Thoracic aorta (tissue), 2 donors: ENCODE measurements around the gene MBTPS1. TPM values are rescaled to one million over a fixed set of nuclear protein-coding genes. Genes with fewer than 3 reads are reported as not detected.

ENCODE experiments used
- ATAC-seq: fragments of 150-250 bp; one replicate; pipeline ENCODE4 v1.8.0; 2017; ENCODE audit warnings: low read depth; ENCODE audit not compliant: insufficient number of reproducible peaks, low FRiP score
- DNase-seq: peaks from one replicate; pipeline ENCODE4 v3.0.0-alpha.2; 2020; ENCODE audit warnings: low spot score
- H3K27ac ChIP-seq, 2 donors: fragments of 200-600 bp; sonication (generic); 1 replicate in 1 of 2; 2 replicates in 1 of 2; pipeline ENCODE4 v1.5.1; 2016; ENCODE audit warnings: mild to moderate bottlenecking in 2 of 2, moderate library complexity in 2 of 2
- H3K27me3 ChIP-seq: fragments of 200-600 bp; sonication (generic); replicated peaks from 2 replicates; pipeline ENCODE4 v1.6.0; 2016; ENCODE audit warnings: mild to moderate bottlenecking; ENCODE audit not compliant: insufficient read depth
- H3K36me3 ChIP-seq: fragments of 200-600 bp; sonication (generic); one replicate; pipeline ENCODE4 v1.5.1; 2016
- H3K4me1 ChIP-seq, 2 donors: fragments of 200-600 bp; sonication (generic); 1 replicate in 1 of 2; 2 replicates in 1 of 2; pipeline versions ENCODE4 v1.5.1 to v1.6.0; 2016; ENCODE audit warnings: low read depth in 2 of 2, mild to moderate bottlenecking in 1 of 2; ENCODE audit not compliant: control insufficient read depth in 1 of 2
- H3K4me3 ChIP-seq: fragments of 200-600 bp; sonication (generic); 2 replicates; pipeline ENCODE4 v1.5.1; 2016; ENCODE audit warnings: mild to moderate bottlenecking
- H3K9me3 ChIP-seq: fragments of 200-600 bp; sonication (generic); 2 replicates; pipeline ENCODE4 v1.5.1; 2016
- CTCF ChIP-seq: fragments of 200-600 bp; sonication (generic); IDR thresholded peaks from one replicate; pipeline ENCODE4 v1.5.1; 2019; ENCODE audit warnings: antibody characterized with exemption
- total RNA-seq, 2 donors: library from RNA; depleted of rRNA; stranded (reverse); fragments of >200 nt; gene quantifications; one replicate each; pipeline versions ENCODE4 v1.1.0 to v1.2.3, GENCODE V29; 2016

Gene MBTPS1
- total RNA-seq, 2 donors from 2014 or later = 91.9 to 98.2 TPM

- no peak for TF ChIP-seq CTCF
- no peak for DNase-seq
- Histone ChIP-seq H3K27ac (no peak overlapping the region), H3K4me1 (no peaks in the 10 kb centered on the region), H3K9me3 (no peaks in the 10 kb centered on the region), H3K27me3 (no peaks in the 10 kb centered on the region), H3K4me3 (no peak overlapping the region), H3K36me3 (no peaks in the 10 kb centered on the region)
- ATAC-seq = no peak
Measured at GRCh38 chr16:84007965-84008364, 108.8 kb downstream of the MBTPS1 start.

GRCh38 chr16:84007520-84007919 lies 109.2 kb downstream of the MBTPS1 start:
- ATAC-seq (no peak), DNase-seq (no peak)
- no peaks in the 10 kb centered on the region for H3K36me3 ChIP-seq
- H3K27me3 ChIP-seq = no peaks in the 10 kb centered on the region
- no peak for TF ChIP-seq CTCF
- no peaks in the 10 kb centered on the region for H3K4me1 ChIP-seq
- no peak overlapping the region for H3K27ac ChIP-seq
- H3K9me3 ChIP-seq = no peaks in the 10 kb centered on the region
- no peak overlapping the region for H3K4me3 ChIP-seq

GRCh38 chr16:84005391-84005790 lies 111.4 kb downstream of the MBTPS1 start:
- TF ChIP-seq CTCF = no peak
- Histone ChIP-seq H3K9me3 (no peaks in the 10 kb centered on the region), H3K4me3 (no peak overlapping the region), H3K27ac (no peak overlapping the region), H3K4me1 (no peaks in the 10 kb centered on the region), H3K36me3 (no peaks in the 10 kb centered on the region), H3K27me3 (no peaks in the 10 kb centered on the region)
- DNase-seq (no peak), ATAC-seq (no peak)

- Histone ChIP-seq H3K9me3 (no peaks in the 10 kb centered on the region), H3K27ac (no peak overlapping the region), H3K27me3 (no peaks in the 10 kb centered on the region), H3K4me3 (no peak overlapping the region), H3K36me3 (no peaks in the 10 kb centered on the region), H3K4me1 (no peaks in the 10 kb centered on the region)
- no peak for TF ChIP-seq CTCF
- DNase-seq (no peak), ATAC-seq (no peak)
Measured at GRCh38 chr16:84004442-84004841, 112.3 kb downstream of the MBTPS1 start.

Other genes with a start within 250 kb of the MBTPS1 start
- 10 to 100 TPM; 14.1 to 23.6 TPM for gene MLYCD, start 217.8 kb downstream of the MBTPS1 start, total RNA-seq
- gene OSGIN1, start 163.7 kb downstream of the MBTPS1 start, total RNA-seq = 10 to 100 TPM in 1 of 2 donors, 1 to 10 TPM in 1; 3.7 to 16.2 TPM
- not detected for gene NECAB2, start 148.7 kb downstream of the MBTPS1 start, total RNA-seq
- not detected for gene SLC38A8, start 74.1 kb downstream of the MBTPS1 start, total RNA-seq
- gene HSDL1, start 28.2 kb upstream of the MBTPS1 start, total RNA-seq = 10 to 100 TPM in 1 of 2 donors, 1 to 10 TPM in 1; 7.2 to 14.4 TPM
- not detected for gene DNAAF1, start 28.4 kb upstream of the MBTPS1 start, total RNA-seq
- 10 to 100 TPM; 43.7 to 75.9 TPM for gene TAF1C, start 70.1 kb upstream of the MBTPS1 start, total RNA-seq
- not detected for gene ADAD2, start 74.2 kb upstream of the MBTPS1 start, total RNA-seq
- gene KCNG4, start 123.1 kb upstream of the MBTPS1 start, total RNA-seq = not detected
- 100 to 1,000 TPM in 1 of 2 donors, 1 to 10 TPM in 1; 4.6 to 203 TPM for gene WFDC1, start 177.9 kb upstream of the MBTPS1 start, total RNA-seq